Gastrocnemius medialis (tissue), 4 donors: ENCODE data around the gene MARCHF4. TPM values are rescaled to one million over a fixed set of nuclear protein-coding genes. Genes with fewer than 3 reads are reported as not detected.
"Not testable (repeated sequence)": the region's sequence is repeated elsewhere in the genome, so short reads cannot be mapped to it uniquely, and the experiment has no call there.

Experiments
- ATAC-seq, 2 donors: fragments of 150-250 bp; one replicate each; pipeline ENCODE4 v1.9.1; 2016
- DNase-seq, 2 donors: peaks; one replicate each; pipeline ENCODE4 v3.0.0-alpha.2; 2019
- H3K27ac ChIP-seq, 4 donors: fragments of 200-600 bp; sonication (generic); 1 replicate in 1 of 4; 2 replicates in 3 of 4; pipeline ENCODE4 v1.5.1; 2016 to 2018; ENCODE audit warnings: mild to moderate bottlenecking in 2 of 4, moderate library complexity in 1 of 4
- H3K27me3 ChIP-seq, 3 donors: fragments of 200-600 bp; sonication (generic) in 2 of 3; 1 replicate in 1 of 3; 2 replicates in 2 of 3; pipeline versions ENCODE4 v1.5.1 to v1.6.0; 2016 to 2019; ENCODE audit warnings: mild to moderate bottlenecking in 1 of 3, moderate library complexity in 1 of 3
- H3K36me3 ChIP-seq, 2 donors: fragments of 200-600 bp; sonication (generic) in 1 of 2; one replicate each; pipeline ENCODE4 v1.5.1; 2017 to 2018
- H3K4me1 ChIP-seq, 2 donors: fragments of 200-600 bp; sonication (generic) in 1 of 2; one replicate each; pipeline ENCODE4 v1.5.1; 2016 to 2017; ENCODE audit warnings: mild to moderate bottlenecking in 2 of 2
- H3K4me3 ChIP-seq, 4 donors: fragments of 200-600 bp; sonication (generic) in 3 of 4; 1 replicate in 1 of 4; 2 replicates in 3 of 4; pipeline ENCODE4 v1.5.1; 2016 to 2019; ENCODE audit warnings: mild to moderate bottlenecking in 2 of 4
- H3K9me3 ChIP-seq, 3 donors: fragments of 200-600 bp; sonication (generic) in 2 of 3; 1 replicate in 1 of 3; 2 replicates in 2 of 3; pipeline ENCODE4 v1.5.1; 2016 to 2019
- CTCF ChIP-seq, 5 experiments: fragments of 450-650 bp in 3 of 5; fragments of 200-600 bp in 2 of 5; sonication (generic) in 2 of 5; IDR thresholded peaks in 4 of 5; conservative IDR thresholded peaks in 1 of 5; 1 replicate in 4 of 5; 2 replicates in 1 of 5; pipeline ENCODE4 v1.5.1; 2016 to 2019; ENCODE audit warnings: antibody characterized with exemption in 5 of 5, mild to moderate bottlenecking in 3 of 5, moderate library complexity in 3 of 5
- POLR2A ChIP-seq, 2 donors: fragments of 450-650 bp; IDR thresholded peaks; one replicate each; pipeline ENCODE4 v1.6.1; 2017; ENCODE audit warnings: antibody characterized with exemption in 2 of 2, mild to moderate bottlenecking in 2 of 2, moderate library complexity in 2 of 2
- in situ Hi-C, 4 donors: fragments of 200-750 bp; cut with MboI; loops; one replicate each; pipeline versions ENCODE4 v1.15.0 to v1.8.0; 2017; ENCODE audit warnings: low sequenced_read_pairs in 4 of 4
- intact Hi-C: fragments of 100-400 bp; cut with DNase I; formaldehyde crosslinking; loops from one replicate; pipeline ENCODE4 v1.15.1; 2023; ENCODE audit warnings: low total_unique reads
- total RNA-seq, 4 donors: library from RNA; depleted of rRNA; stranded (reverse); fragments of >200 nt; gene quantifications; one replicate each; pipeline versions ENCODE4 v1.1.0 to v1.2.3, GENCODE V29; 2016

The MARCHF4 gene
- total RNA-seq, 4 donors from 2014 or later, result not detected

DNA sequence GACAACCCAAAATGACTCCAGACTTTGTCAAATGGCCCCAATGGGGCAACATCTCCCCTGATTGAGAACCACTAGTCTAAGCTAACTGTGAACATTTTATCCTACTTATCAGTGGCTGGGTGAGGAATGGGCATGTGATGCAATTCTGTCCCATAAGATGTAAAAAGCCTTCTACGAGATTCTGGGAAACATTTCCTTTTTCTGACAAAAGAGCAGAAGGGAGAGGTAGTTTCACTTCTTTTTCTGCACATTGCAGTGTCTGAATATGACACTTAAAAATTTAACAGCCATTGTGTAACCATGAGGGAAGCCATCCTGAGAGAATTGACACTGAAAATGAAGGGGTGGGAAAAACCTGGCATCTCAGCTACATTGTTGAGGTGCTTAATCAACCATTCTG is 17.3 kb upstream of the MARCHF4 start:
- intact Hi-C loops (no loop called here), in situ Hi-C loops (no loop called here)
- H3K36me3 ChIP-seq, result no peaks in the 10 kb centered on the region
- no peak overlapping the region for H3K27ac ChIP-seq
- DNase-seq (no peak), ATAC-seq (no peak)
- no peak overlapping the region for H3K4me3 ChIP-seq
- H3K4me1 ChIP-seq, result no peaks in the 10 kb centered on the region
- H3K27me3 ChIP-seq, result no peaks in the 10 kb centered on the region
- TF ChIP-seq POLR2A (IDR thresholded peaks at IDR 0.05) (no peak), CTCF (IDR thresholded peaks at IDR 0.05 in 4 of 5, conservative IDR thresholded peaks at IDR 0.05 in 1 of 5) (no peak)
- no peaks in the 10 kb centered on the region for H3K9me3 ChIP-seq

GRCh38 chr2:216388046-216388884 is 16.0 kb upstream of the MARCHF4 start:
- in situ Hi-C loops, result no loop called here
- DNase-seq (no peak), ATAC-seq (no peak)
- TF ChIP-seq POLR2A (IDR thresholded peaks at IDR 0.05) (no peak), CTCF (IDR thresholded peaks at IDR 0.05 in 4 of 5, conservative IDR thresholded peaks at IDR 0.05 in 1 of 5) (no peak)
- H3K9me3 ChIP-seq, result no peaks in the 10 kb centered on the region
- H3K4me1 ChIP-seq, result no peaks in the 10 kb centered on the region
- H3K27ac ChIP-seq, result no peak overlapping the region
- H3K27me3 ChIP-seq, result no peaks in the 10 kb centered on the region
- intact Hi-C loops, result no loop called here
- H3K36me3 ChIP-seq, result no peaks in the 10 kb centered on the region
- no peak overlapping the region for H3K4me3 ChIP-seq

DNA sequence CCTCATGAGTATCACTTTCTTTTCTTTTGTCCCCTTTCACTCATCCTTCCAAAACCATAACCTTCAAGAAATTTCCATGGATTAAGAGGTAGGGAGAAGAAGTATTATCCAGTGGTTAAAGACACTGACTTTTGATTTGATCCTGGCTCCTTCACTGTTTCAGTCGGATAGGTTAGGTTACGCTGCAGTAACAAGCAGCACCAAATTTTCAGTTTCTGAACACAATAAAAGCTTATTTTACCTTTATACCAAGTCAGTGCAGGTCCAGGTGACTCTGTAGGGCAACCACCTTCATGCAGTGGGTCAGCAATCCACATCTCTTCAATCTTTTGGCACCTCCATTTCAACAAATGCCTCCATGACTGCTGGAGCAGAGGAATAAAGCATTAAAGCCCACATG is 15.0 kb upstream of the MARCHF4 start:
- no peaks in the 10 kb centered on the region for H3K27me3 ChIP-seq
- ATAC-seq (no peak), DNase-seq (no peak)
- no peak overlapping the region for H3K4me3 ChIP-seq
- in situ Hi-C loops (no loop called here), intact Hi-C loops (no loop called here)
- no peak overlapping the region for H3K27ac ChIP-seq
- no peaks in the 10 kb centered on the region for H3K36me3 ChIP-seq
- no peaks in the 10 kb centered on the region for H3K9me3 ChIP-seq
- no peak for TF ChIP-seq CTCF (IDR thresholded peaks at IDR 0.05 in 4 of 5, conservative IDR thresholded peaks at IDR 0.05 in 1 of 5)
- H3K4me1 ChIP-seq, result no peaks in the 10 kb centered on the region

- Histone ChIP-seq H3K27me3 (no peaks in the 10 kb centered on the region), H3K27ac (no peak overlapping the region), H3K36me3 (no peaks in the 10 kb centered on the region), H3K4me3 (no peak overlapping the region), H3K4me1 (no peaks in the 10 kb centered on the region), H3K9me3 (no peaks in the 10 kb centered on the region)
- in situ Hi-C loops (no loop called here), intact Hi-C loops (no loop called here)
- ATAC-seq (no peak), DNase-seq (no peak)
- TF ChIP-seq POLR2A (IDR thresholded peaks at IDR 0.05), result no peak
- no peak for TF ChIP-seq CTCF (IDR thresholded peaks at IDR 0.05 in 4 of 5, conservative IDR thresholded peaks at IDR 0.05 in 1 of 5)
Measured at GRCh38 chr2:216385478-216385877, 13.2 kb upstream of the MARCHF4 start.

- in situ Hi-C loops, H3K4me3 ChIP-seq, DNase-seq, H3K27me3 ChIP-seq, ATAC-seq, intact Hi-C loops, H3K4me1 ChIP-seq, H3K27ac ChIP-seq, H3K36me3 ChIP-seq, H3K9me3 ChIP-seq: not testable (repeated sequence)
Measured at GRCh38 chr2:216384409-216384808, 12.1 kb upstream of the MARCHF4 start.
